Fibroblast of skin of scalp (primary cell): ENCODE results near the gene BATF2.
"Not testable (repeated sequence)": the region's sequence is repeated elsewhere in the genome, so short reads cannot be mapped to it uniquely, and the experiment has no call there.

Source experiments
- DNase-seq: peaks from one replicate; pipeline ENCODE4 v3.0.0-alpha.2; 2013

BATF2 gene

DNA sequence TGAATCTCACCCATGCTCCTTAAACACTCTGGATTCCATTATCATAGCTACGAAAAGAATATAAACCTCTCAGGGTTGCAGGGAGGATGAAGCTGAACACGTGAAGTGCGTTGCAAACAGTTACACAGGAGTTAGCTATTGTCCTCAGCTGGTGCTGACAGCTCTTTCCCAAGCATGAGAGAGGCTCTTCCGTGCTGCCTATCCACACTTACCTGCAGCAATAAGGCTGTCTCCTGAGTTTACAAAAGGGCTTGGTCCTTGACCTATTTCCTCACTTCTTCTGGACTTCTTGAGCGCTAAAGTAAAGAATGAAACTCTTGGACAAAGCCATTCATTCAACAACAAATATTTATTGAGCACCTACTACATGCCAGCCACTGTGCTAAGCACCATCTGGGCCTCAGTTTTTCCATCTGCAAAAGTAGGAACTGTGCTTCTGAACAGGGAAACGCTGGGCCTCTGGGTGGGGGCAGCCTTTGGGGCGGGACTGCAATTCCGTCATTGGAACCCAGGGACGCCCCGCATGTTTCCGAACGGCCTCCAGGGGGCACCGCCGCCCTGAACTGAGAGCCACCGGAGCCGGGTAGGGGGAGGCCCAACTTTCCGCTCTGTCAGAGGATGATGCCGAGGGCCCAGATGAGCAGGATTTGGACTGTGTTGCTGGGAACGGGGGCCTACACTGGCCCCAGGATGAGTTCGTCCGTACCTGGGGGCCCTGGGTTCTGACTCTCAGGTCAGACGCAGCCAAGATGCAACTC is 16.5 kb upstream of the BATF2 start:
- DNase-seq, result peak; percentile 90

DNA sequence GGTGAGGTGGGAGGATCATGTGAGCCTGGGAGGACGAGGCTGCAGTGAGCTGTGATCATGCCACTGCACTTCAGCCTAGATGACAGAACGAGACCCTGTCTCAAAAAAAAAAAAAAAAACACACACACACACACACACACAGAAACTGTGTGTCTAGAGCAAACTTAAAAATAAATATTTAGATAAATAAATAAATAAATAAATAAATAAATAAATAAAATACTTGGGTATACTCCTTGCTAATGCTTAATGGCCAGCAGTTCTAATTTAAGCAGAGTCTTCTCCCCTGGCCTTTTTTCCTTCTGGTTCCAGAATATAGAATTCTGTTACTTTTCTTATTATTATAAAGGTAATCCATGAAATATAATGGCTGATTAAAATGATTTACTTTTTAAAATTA is 12.1 kb upstream of the BATF2 start:
- DNase-seq, result no peak

DNA sequence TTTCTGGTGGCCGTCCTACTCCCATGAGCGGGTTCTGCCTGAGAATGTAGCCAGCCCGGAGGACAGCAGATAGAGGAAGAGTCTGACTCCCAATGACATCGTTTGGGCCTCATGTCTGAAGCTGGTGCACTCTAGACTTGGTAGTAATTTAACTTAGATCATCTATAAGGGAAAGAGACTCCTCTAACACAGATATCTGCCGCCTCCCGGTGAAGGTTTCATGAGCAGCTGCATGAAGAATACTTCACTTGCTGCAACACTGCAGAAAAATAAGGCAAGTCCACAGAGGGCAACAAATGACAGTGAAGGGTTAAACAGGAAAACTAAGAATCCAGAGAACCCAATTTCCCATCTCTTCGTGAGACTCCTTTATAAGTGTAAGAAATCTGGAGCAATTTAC is 11.2 kb upstream of the BATF2 start:
- no peak for DNase-seq

- DNase-seq, result not testable (repeated sequence)
Measured at GRCh38 chr11:65003968-65004367, 7.2 kb upstream of the BATF2 start.

DNA sequence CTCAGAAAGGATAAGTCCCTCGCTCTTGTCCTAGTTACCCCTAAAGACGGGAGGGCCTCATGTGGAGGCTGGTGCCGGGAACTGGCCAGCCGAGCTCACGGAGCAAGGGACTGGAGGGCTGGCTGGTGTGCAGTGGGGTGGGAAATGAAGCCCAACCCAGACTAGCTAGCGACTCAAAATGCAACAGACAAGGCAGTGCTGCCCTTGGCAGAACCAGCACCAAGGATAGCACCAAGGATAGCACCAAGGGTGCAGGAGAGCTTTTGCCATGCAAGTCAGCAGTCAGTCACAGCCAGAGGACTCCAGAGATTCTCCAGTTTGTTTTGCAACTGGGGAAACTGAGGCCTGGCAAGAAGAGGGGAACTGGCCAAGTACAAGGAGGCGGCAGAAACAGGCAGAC is 6.5 kb upstream of the BATF2 start:
- DNase-seq, result peak; percentile 42

GRCh38 chr11:65002706-65003105 is 5.9 kb upstream of the BATF2 start:
- peak; percentile 4 for DNase-seq

DNA sequence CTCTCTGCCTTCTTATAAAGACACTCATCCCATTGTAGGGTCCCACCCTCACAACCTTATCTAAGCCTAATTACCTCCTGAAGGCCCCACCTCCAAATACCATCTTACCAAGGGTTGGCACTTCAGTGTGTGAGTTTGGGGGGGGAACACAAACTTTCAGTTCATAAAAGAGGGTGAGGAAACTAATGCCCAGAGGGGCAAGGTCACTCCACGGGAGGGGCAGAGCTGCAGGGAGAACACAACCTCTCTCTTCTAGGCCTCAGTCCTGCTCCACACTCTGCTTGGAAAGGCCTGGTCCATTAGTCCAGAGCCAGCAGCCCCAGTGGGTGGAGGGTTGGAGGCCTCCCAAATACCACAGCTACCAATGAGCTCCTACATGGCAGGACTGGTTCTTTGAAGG is 2.7 kb upstream of the BATF2 start:
- DNase-seq, result no peak

- DNase-seq, result no peak
Measured at GRCh38 chr11:64998690-64999431, 2.1 kb upstream of the BATF2 start.

- no peak for DNase-seq
Measured at GRCh38 chr11:64998141-64998540, 1.4 kb upstream of the BATF2 start.

DNA sequence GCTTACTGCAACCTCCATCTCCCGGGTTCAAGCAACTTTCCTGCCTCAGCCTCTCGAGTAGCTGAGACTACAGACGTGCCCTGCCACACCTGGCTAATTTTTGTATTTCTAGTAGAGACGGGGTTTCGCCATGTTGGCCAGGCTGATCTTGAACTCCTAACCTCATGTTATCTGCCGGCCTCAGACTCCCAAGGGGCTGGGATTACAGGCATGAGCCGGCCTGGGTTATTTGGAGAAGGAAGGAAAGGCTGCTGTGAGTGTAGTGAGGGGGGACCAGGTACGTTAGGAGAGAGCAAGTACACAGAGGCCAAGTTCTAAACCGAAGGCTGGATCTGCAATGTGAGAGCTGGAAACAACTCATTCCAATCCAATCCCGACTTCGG is 453 bp downstream of the BATF2 start:
- DNase-seq, result no peak

GRCh38 chr11:64994318-64994717 is 2.5 kb downstream of the BATF2 start:
- DNase-seq, result no peak

DNA sequence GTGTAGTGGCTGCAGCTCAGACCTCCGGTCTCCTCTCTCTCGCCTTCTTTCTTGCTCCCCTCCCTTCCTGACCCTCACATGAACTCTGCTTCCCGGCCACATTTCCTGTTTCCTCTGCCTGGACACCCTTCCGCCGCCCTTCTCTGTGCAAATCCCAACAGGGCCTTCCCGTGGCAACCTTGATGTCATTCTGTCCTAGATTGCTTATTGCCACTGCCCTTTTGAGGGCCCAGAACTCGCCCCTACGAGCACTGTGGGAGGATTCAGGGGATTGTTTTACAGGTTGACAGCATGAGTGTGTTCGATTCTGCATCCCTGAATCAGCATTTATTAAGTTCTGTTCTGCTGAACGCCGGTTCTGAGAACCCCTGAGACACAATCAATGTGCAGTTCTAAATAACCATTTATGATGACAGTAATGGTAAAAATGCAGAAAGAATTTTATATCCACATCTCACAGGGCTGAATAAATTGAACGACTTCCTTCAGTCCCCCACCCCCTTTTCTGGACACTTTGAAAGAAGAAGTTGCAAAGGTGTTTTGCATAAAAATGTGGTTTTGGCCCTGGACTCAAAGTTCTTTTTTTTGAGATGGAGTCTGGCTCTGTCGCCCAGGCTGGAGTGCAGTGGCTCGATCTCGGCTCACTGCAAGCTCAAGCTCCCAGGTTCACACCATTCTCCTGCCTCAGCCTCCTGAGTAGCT is 6.4 kb downstream of the BATF2 start:
- no peak for DNase-seq

DNA sequence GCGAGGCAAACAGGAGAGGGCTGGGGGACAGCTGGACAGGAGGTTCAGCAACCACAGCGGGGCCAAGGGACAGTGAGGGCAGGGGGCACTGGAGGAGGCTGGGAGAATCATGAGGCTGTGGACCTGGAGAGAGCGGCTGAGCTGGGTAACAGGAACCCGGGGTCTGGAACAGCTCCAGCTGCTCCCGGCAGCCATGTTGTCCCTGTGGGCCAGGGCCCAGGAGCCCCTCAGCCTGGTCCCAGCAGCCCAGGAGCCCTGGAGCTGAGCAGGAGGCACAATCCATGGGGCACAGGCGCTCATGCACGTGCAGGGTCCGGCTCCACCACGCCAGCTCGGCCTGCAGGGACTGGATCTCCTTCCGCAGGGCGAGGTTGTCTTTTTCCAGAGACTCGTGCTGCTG is 7.4 kb downstream of the BATF2 start:
- DNase-seq, result no peak

DNA sequence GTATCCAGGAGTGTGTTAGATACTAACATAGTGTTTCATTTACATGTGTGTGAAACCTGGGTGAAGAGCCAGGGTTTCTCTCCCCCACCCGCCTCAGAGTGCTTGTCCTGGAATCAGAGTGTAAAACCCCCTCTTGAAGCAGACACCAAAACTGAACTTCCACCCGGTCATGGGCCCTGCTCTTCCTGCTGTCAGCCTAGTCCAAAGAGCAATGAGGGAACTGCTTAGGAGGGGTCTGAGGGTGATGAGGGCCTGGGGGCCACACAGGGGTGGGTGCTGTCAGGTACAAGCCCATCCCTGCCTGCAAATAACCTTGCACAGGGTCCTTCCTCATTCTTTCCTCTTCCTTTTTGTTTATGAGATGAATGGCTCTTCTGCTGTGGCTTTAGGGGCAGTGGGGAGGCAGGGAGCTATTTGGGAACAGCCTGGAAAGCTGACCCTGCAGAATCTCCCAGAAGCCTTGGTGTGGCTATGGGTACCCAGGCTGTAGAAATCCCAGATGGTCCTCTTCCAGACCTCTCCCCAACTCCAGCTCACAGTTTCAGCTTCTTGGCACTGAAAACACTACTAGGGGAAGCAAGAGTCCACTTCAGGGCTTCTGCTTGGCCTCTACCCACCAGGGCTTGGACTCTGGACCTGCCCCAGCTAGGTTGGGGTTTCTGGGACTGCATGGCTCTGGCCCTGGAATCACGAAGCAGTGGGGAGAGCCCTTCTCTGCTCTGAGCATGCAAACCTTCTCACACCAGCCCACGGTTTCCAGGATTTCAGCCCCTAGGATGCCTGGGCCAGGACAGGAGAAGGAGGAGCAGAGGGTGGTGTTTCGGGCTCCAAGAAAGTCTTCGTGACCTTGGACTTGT is 8.5 kb downstream of the BATF2 start:
- DNase-seq, result no peak

DNA sequence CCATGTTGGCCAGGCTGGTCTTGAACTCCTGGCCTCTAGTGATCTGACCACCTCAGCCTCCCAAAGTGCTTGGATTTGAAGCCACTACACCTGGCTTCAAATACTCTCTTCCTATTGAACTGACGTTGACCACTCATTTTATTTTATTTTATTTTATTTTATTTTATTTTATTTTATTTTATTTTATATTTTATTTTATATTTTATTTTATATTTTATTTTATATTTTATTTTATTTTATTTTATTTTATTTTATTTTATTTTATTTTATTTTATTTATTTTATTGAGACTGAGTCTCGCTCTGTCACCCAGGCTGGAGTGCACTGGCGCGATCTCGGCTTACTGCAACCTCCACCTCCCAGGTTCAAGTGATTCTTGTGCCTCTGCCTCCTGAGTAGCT is 13.4 kb downstream of the BATF2 start:
- not testable (repeated sequence) for DNase-seq

- no peak for DNase-seq
Measured at GRCh38 chr11:64976651-64977050, 20.1 kb downstream of the BATF2 start.

- DNase-seq, result no peak
Measured at GRCh38 chr11:64974124-64974523, 22.6 kb downstream of the BATF2 start.

- peak; percentile 81 for DNase-seq
Measured at GRCh38 chr11:64971421-64972233, 25.1 kb downstream of the BATF2 start, which contains the start of gene MAJIN. TSS of gene MAJIN (minus strand) at chr11:64972108. CDS start at chr11:64959405, 12,703 bp downstream.

DNA sequence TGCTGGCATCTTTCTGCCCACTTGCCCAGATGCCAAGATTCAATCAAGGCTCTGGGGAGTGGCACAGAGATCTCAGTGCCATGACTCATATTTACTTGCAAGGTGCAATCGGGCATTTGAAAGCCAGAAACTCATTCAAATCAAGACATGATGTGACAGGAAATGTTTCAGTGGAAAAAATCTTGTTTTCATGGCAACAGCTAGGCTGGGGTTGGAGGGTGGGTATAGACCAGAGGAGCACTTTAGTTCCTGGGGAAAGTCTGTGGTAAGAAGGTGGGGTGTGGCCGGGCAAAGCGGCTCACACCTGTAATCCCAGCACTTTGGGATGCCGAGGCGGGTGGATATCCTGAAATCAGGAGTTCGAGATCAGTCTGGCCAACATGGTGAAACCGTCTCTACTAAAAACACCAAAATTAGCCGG is 26.0 kb downstream of the BATF2 start:
- DNase-seq, result no peak

DNA sequence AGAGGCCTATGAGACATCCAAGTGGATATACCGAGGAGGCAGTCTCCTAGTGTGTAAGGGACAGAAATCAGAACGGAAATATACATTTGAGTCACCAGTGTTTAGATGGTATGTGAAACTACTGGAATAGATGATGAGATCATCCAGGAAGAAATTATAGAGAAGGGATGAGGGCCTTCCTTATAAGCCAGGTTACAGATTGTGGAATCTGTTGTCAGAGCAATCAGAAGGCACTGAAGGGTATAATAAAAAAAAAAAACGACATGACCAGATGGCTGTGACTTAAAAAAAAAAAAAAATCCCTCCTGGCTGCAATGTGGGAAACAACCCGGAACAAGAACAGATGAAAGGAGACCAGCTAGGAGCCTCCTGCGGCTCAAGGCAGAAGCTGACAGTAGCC is 27.6 kb downstream of the BATF2 start:
- DNase-seq, result peak; percentile 78

GRCh38 chr11:64967375-64967774 is 29.4 kb downstream of the BATF2 start:
- DNase-seq, result no peak
